Mucosa of stomach (tissue), 1 donor: ENCODE data around the gene DEFB128.

ENCODE experiments used
- H3K27me3 ChIP-seq: one replicate; pipeline ENCODE4 v1.7.0; 2013; ENCODE audit warnings: mild to moderate bottlenecking, low read length; ENCODE audit not compliant: control insufficient read depth, insufficient read depth
- H3K36me3 ChIP-seq: one replicate; pipeline ENCODE4 v1.7.0; 2013; ENCODE audit warnings: low read length; ENCODE audit not compliant: control insufficient read depth, insufficient read depth
- H3K4me1 ChIP-seq: one replicate; pipeline ENCODE4 v1.7.0; 2013; ENCODE audit warnings: mild to moderate bottlenecking, low read length; ENCODE audit not compliant: control insufficient read depth, insufficient read depth
- H3K4me3 ChIP-seq: one replicate; pipeline ENCODE4 v1.7.0; 2013; ENCODE audit warnings: low read length
- H3K9ac ChIP-seq: one replicate; pipeline ENCODE4 v1.7.0; 2013; ENCODE audit warnings: mild to moderate bottlenecking, low read length, moderate library complexity
- H3K9me3 ChIP-seq: one replicate; pipeline ENCODE4 v1.7.0; 2013; ENCODE audit warnings: mild to moderate bottlenecking, low read length, moderate library complexity; ENCODE audit not compliant: control insufficient read depth
- donor health status: Pancreatic carcinoma.

Gene DEFB128

DNA sequence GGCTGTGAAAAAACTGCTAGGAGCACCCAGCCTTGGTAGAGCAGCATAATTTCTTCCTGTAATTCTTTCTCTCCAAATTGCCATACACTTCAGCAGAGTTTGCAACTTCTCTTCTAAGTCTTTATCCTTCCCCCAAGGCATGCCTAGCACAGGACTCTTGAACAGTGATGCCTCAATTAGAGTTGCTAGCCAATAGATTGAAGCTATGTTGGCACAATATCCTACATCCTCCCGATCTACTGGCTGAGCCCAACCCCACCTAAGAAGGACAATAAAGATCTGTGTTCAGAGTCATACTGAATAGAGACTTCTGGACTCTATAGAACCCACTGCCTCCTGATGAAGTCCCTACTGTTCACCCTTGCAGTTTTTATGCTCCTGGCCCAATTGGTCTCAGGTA is 47.2 kb downstream of the DEFB128 start, which contains the start of gene DEFB126:
Gene DEFB126 (plus strand): TSS at position 301 of the 400 bp plus-strand sequence. CDS start 39 bp downstream, at position 340.
- H3K4me3 ChIP-seq: no peak within 1 kb of the TSS
- H3K4me1 ChIP-seq: no peaks in the 10 kb centered on the region
- H3K36me3 ChIP-seq: no peaks in the 10 kb centered on the region
- H3K27me3 ChIP-seq: peaks cover 7% of the 10 kb centered on the region
- no peaks in the 10 kb centered on the region for H3K9me3 ChIP-seq
- H3K9ac ChIP-seq: no peak within 1 kb of the TSS
